Measurements from ENCODE around the gene WASF3.

WASF3 gene

DNA sequence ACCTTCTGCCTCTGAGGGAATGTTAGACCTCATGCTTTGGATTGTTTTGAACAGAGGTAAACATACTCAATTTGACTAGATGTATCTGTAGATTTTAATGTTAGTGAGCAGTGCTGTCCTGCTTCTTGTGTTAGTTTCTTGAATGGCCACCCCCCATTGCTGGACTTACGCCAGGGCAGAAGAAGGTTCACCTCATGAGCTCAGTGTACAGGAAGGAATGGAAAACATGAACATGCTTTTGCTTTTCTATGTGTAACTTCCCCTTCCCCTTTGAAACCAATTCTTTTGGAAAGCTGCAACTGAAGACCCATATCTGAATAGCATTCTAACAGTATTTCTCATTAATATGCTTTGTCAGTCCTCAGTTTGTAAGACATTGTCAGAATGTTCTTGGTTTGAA lies 32.3 kb downstream of the WASF3 start:
- DNase-seq (ENCODE audit: low spot score), result peak; percentile 63

DNA sequence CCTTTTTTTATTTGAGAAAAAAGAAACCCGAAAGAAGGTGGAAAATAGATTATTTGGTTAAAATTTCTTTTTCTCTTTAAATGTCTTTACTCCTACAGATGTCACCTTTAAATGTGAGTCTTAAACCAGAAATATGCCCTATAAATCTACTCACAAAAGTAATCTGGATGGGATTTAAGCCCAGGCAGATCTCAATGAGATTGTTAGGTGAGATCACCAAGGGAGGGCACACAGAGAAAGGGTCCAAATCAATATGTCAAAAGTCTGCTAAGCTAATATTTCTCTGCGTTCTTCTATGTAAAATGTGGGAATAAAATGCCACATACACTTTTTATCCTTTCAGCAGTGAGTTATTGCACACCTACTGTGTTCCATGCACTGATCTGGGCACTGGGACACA lies 32.9 kb downstream of the WASF3 start:
- DNase-seq (ENCODE audit: low spot score), result no peak

DNA sequence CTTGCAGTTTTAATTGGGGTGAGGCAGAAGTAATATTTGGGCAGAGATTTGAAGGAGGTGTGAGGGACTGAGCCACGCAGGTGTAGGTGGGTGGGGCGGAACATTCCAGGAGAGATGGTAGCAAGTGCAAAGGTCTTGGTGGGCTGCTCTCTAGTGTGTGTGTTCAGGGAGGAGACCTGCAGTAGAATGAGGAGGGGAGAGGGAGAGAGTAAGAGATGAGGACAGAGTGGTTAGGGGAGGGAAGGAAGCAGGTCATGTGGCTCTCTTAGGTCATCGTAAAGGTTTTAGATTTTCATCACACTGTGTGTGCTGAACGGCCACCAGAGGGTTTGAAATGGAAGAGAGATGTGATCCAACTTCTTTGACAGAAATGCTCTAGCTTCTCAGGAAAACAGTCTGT lies 33.5 kb downstream of the WASF3 start:
- DNase-seq (ENCODE audit: low spot score), result no peak

DNA sequence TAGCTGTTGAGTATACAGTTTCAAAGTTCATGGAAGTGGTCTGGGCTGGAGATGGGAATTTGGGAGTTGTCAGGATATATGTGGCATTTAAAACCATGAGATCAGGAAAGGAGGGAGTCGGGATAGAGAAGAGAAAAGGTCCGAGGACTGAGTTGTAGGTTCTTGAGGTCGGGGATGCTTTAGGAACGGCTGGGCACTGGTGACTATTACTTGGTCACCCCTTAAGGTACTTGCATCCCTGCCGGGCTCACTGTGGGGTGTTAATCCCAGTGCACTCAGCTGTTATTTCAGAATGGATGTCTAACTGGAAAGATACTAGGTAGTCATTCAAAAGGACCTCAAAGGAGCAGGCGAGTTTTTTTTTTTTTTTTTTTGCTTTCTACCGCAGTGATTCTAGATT lies 34.2 kb downstream of the WASF3 start:
- no peak for DNase-seq (ENCODE audit: low spot score)

DNA sequence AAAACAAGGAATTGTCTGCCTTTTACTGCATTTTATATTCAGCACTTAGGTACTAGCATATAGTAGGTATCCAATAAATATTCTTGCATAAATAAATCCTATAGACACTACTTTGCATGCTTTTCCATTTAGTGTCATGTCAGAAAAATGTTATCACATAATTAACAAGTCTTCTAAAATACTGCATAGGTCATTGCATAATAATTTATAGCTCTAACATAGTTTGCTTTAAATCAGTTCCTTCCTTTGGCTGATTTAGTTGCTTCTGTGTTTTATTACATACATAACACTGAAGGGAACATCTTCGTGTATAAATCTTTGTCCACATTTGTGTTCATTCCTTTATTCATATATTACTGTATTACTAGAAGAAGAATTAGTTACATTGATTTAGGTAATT lies 36.2 kb downstream of the WASF3 start:
- no peak for DNase-seq (ENCODE audit: low spot score)

GRCh38 chr13:26594363-26594762 lies 36.9 kb downstream of the WASF3 start:
- no peak for DNase-seq (ENCODE audit: low spot score)

DNA sequence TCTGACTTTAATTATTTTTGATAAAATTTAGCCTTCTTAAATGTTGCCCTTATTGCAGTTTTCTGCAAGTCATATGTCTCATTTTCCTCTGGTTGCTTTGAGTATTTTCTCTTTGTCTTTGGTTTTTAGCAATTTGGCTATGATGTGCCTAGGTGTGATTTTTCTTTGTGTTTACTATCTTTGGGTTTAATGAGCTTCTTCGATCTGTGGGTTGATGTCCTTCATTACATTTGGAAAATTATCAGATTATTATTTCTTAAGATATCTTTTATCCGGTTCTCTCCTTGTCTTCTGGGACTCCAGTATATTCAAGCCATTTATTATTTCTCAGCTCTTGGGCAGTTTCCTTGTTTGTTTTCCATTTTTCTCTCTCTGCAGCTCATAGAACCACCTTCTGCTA lies 39.0 kb downstream of the WASF3 start:
- DNase-seq (ENCODE audit: low spot score), result no peak

DNA sequence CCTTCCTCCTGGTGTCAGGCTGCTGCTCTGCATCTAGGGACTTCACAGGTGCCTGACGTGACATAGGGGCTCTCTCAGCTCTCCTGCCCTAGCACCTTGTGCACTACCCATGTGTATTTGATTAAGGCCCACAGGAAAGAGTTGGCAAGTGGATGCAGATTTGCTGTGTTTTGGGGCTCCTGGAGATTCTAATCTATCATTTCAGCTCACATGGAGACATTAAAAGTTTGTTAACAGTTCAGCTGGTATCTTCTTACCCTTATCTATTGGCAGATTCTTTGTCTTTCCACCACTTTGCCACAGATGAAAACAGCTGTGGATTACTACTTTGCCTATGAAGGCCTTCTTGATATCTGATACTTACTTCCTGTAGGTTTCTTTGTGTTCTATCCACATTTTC lies 41.9 kb downstream of the WASF3 start:
- no peak for DNase-seq (ENCODE audit: low spot score)

GRCh38 chr13:26599860-26600259 lies 42.4 kb downstream of the WASF3 start:
- no peak for DNase-seq (ENCODE audit: low spot score)

DNA sequence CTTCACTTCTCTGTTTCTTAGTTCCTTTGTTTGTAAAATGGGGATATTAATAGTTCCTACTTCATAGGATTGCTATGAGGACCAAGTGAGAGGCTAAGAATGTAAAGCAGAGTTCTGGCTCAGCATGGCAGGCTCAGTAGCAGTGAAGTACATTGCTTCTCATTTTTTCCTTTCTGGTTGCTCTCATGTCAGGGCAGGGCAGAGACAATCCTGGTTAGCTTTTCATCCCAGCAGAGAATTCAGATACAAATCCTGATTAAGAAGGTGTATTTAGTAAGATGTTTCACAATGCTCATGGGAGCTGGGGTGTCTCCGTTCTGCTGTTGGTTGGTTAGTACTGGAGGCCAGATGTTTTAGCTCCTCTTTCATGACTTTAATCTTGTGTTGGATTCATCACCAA lies 42.9 kb downstream of the WASF3 start:
- DNase-seq (ENCODE audit: low spot score), result no peak

- DNase-seq (ENCODE audit: low spot score), result peak; percentile 73
Observed at GRCh38 chr13:26601669-26602068, 44.2 kb downstream of the WASF3 start.

DNA sequence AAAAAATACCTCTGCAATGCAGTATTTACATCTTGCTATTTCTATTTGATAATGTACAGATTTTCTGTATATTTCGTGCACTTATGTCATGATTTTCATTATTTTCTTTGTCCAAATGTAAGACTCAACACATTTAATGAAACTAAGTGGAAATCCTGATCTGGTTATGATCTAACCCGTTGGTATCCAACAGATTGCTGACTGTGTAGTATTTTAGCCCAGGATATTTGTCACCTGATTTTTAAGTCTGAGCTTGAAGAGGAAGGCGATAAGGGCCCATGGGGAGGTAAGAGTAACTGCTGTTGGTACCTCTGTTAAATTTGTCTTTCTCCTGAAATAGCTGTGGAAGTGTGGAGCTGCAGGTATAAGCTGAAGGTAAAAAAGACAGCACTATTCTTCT lies 45.3 kb downstream of the WASF3 start:
- no peak for DNase-seq (ENCODE audit: low spot score)

- DNase-seq (ENCODE audit: low spot score), result no peak
Observed at GRCh38 chr13:26604784-26605545, 47.5 kb downstream of the WASF3 start.

DNA sequence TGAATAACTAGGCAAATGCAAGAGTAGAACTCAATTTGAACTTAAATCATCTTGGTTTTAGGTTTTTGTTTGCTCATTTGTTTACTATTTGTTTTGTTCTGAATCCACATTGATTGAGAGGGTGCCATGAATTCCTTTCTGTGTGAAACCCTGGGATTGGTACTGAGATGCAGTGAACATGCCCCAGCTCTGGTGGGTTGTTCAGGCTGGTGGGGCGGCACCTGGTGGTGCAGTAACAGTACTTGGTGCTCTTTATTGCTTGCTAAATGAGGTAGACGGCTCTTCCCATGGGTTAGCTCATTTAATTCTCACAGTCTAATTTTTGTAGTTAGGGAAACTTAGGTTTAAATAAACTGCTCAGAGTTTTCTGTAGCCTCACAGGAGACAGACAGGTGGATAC lies 48.4 kb downstream of the WASF3 start:
- no peak for DNase-seq (ENCODE audit: low spot score)

- DNase-seq (ENCODE audit: low spot score), result no peak
Observed at GRCh38 chr13:26606631-26607030, 49.1 kb downstream of the WASF3 start.

GRCh38 chr13:26614721-26615120 lies 57.2 kb downstream of the WASF3 start:
- DNase-seq (ENCODE audit: low spot score), result peak; percentile 83

- DNase-seq (ENCODE audit: low spot score), result no peak
Observed at GRCh38 chr13:26616126-26616525, 58.6 kb downstream of the WASF3 start.

GRCh38 chr13:26618726-26619125 lies 61.2 kb downstream of the WASF3 start:
- no peak for DNase-seq (ENCODE audit: low spot score)

DNA sequence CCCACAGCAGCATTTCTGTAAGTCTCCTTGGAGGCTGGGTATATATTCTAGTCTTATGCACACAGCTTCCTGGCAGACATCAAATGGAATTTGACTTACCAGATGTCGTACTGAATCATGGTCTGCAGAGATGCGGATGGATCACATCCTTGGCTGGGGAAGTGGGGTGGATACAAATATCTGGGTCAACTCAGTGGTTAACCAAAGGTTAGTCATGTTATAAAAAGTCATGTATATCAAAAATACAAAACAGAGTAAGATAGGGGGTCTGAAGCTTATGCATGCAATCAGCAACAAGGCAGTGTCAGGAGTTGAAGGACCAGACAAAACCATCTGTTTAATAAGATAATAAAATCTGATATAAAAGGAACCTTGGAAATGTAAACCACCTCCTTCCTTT lies 61.9 kb downstream of the WASF3 start:
- DNase-seq (ENCODE audit: low spot score), result no peak

DNA sequence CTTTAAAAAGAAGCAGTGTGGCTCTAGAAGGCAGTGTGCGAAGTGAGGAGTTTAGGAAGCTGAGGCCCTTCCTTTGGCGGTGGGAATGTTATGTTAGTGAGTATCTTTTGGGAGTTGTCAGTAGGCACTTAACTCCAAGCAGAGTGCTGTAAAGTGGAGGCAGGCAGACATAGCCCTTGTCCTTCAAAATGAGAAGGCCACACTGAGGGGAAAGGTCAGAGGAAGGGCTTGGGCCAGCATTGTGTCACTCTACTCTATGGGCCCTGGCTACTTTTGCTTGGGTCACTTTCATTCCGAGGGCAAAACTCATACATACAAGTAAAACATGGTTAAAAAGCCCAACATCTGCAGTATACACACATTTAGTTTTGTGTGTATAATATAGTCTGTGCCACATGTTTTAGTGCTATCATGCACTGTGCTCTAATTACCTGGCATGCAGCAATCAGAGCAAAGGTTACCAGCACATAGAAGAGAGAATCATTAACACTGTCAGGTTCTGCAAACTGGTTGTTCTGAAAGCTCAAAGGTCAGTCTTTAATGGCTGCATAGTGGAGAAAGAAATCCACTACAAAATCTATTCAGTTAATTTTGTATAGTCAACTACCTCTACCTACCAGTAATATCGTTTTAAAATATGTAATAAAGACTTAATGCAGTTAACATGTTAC lies 64.4 kb downstream of the WASF3 start:
- no peak for DNase-seq (ENCODE audit: low spot score)

- no peak for DNase-seq (ENCODE audit: low spot score)
Observed at GRCh38 chr13:26623125-26623524, 65.6 kb downstream of the WASF3 start.

DNA sequence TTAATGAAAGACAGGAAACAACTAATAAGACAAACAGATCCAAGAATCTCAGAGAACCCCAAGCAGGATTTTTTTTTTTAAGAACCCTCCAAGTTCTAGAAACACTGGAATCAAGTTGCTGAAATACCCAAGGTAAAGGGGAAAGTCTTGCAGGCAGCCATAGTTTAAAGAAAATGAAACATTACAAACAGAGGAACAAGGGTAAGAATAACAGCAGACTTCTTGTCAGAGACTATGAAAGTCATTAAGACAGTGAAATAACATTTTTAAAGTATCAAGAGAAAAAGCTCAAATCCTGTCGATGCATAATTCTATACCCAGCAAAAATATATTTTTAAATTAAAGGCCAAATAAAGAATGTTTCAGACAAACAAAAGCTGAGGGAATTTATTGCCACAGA lies 67.1 kb downstream of the WASF3 start:
- DNase-seq (ENCODE audit: low spot score), result no peak

DNA sequence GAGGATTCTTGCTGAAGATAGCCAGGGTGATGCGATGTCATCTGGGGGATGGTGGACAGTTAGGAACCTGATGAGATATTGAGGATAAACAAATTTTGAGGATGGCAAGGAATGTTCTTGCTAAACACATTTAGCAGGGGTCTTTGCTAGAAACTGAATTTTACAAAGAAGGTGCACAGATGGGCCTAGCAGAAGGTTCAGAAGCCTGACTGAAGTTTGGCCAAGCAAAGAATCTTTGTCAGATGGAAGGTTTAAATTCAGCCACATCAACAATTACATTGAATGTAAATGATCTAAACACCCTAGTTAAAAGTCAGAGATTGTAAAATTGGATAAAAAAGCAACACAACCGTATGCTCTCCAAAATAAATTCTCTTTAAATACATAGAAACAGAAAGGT lies 68.8 kb downstream of the WASF3 start:
- DNase-seq (ENCODE audit: low spot score), result no peak

DNA sequence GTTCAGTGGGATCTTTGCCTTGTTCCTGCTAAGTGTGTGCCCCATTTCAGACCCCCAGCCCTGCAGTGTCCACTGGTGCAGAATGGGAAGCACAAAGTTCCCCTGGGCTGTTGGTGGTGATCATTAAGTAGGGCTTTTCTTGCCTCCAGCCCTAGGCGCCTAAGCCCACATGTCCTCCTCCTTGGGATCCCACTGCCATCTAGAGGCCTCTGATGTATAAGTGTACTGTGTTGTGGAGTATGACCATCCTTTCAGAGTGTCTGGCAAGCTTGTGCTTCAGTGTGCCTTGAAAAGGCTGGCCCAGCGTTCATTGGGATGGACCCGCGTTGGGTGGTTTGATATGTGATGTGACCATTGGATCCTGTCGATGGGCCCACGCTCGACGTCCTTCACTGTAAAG lies 71.2 kb downstream of the WASF3 start:
- peak; percentile 70 for DNase-seq (ENCODE audit: low spot score)

Measured in cerebellar cortex (tissue), 1 donor.